ENCODE data around the gene CRIM1.

CRIM1 gene

GRCh38 chr2:36371070-36371874 lies 15.7 kb downstream of the CRIM1 start:
- DNase-seq = no peak

- DNase-seq = no peak
These were observed 16.4 kb downstream of the CRIM1 start for GRCh38 chr2:36371928-36372391.

DNA sequence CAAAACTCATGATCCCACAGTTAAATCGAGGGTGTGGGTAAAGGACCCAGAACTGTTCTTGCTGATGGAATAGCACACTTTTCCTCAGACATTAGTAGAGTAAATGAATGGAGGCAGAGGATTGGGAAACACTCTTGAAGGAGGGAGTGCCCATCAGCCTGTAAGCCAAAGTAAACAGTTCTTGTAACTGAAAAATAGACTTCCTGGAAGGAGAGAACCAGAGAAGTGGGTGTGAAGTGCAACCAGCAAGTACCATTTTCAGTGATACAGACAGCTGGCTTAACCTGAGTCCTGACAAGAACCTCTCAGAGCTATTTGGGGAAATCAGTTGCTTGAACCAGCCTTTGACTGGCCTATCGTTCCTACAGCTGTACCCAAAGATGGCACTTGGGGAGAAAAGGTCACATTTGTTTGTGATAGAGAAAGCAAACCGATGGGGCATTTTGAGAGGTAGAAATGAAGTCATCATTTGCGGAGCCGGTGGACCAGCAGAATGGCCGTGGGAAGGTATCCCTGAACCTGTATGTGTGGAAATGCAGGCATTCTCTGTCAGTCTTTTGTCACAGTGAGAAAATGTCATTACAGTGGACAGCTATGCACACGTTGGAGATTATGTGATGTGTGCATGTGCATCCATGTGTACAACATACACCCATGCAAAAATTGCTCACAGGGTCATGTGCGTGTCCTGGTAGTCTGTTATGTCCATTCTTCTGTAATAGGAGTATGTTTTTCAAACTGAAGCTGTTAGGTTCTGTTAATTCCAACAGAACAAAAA lies 17.8 kb downstream of the CRIM1 start:
- DNase-seq = no peak

DNA sequence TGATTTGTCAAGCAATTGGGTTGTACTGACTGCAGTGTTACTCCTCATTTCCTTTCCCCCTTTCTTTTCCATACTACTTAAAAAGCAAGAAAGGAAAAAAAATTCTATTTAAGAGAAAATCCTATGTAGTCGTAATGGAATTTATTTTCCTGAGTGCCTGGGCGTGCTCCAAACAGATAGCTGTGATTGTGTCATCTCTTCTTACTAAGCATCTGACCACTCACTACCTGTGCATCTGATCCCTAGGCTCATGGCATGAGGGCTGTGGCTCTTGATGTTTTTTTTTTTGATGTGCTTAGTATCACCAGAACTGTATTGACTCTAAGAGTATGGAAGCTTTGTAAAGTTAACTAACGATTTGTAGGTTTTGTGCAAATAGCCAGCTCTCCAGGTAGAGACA lies 19.0 kb downstream of the CRIM1 start:
- no peak for DNase-seq

DNA sequence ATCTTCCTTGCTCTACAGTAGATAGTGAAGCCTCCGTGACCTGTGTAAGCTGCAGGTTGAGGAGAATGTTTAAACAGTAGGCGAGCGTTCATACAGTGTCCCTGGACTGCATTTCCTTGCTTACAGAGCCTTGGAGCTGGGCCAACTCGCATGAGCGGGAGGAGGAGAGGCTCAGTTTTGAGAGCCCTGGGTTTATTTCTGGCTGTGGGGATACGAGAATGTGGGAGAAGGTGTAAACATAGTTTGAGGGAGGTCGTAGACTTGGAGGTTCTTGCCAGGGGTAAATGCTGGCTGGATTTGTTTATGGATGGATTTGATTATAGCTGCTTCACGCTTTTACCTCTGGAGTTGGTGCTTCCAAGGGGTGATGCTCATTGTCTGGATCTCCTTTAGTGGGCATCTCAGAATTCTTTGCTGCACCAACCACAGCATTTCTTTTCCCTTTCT lies 20.8 kb downstream of the CRIM1 start:
- DNase-seq = peak in 30 of 56 donors; percentile 6 to 59 (median 30)

DNA sequence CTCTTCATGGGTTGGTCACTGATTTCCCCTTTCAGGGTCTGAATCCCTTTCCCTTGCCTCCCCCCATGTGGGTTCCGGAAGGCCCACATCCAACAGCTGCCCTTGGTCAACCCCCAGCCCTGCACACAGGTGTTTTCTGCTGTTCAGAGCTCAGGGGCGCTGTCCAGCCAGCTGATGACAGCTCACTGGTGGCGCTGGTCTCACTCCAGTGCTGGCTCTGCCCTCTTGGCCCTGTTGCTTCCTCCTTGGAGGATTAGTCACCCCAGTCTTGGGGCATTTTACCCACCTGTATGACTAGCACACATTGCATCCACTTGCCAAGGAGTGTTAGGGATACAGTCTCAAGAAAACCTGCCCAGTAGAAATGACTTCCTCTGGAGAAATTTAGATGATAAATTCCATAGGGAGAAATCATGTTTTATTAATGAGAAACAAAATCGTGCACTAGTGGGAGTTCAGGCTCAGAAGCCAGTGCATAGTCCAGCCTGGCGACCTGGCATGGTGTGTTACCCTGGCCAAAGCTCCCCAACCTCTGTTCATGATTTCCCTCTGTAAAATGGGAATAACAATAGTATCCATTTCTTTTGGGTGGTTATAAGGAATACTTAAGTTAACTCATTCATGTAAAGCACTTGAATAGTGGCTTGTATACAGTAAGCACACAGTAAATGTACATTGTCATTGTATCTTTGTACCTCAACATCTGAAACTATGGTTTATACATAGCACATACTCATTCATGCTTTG lies 21.6 kb downstream of the CRIM1 start:
- no peak for DNase-seq

GRCh38 chr2:36379710-36380448 lies 24.3 kb downstream of the CRIM1 start:
- no peak for DNase-seq

GRCh38 chr2:36380624-36381481 lies 25.3 kb downstream of the CRIM1 start:
- no peak for DNase-seq

DNA sequence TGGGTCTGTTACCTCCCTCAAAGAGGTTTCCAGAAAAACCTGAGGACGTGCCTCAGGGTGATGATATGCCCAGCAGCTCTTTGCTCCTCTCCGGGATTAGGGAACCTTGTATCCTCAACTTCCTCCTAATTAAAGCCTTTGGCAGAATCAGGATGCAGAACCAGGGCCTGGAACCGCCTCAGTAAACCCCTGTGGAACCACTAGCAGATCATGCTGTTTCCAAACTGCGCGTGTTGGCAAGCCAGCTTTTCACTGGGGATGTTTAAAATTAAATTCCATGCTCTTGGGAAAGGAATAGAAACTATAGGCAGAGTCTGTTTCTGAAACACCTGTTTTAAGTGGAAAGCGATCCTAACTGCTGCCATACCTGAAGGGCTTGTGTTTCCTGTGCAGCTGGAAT lies 26.4 kb downstream of the CRIM1 start:
- no peak for DNase-seq

GRCh38 chr2:36382472-36382871 lies 26.9 kb downstream of the CRIM1 start:
- no peak for DNase-seq

DNA sequence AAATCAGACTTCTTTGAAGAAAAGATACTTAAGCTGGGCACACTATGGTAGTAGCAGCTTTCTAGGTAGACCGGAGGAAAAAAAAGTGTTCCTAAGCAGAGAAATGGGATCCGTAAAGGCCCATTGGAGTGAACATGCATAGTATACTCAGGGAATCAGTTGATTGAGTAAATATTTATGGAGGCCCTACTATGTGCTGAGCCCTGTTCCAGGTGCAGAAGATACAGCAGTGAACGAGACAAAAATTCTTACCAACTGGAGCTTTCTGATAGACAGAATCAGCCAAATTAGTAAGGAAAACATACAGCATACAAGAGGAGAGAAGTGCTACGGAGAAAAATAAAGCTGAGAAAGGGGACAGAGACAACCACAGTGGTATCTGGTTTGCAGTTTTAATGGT lies 28.1 kb downstream of the CRIM1 start:
- no peak for DNase-seq

- DNase-seq = no peak
These were observed 28.9 kb downstream of the CRIM1 start for GRCh38 chr2:36384454-36384853.

DNA sequence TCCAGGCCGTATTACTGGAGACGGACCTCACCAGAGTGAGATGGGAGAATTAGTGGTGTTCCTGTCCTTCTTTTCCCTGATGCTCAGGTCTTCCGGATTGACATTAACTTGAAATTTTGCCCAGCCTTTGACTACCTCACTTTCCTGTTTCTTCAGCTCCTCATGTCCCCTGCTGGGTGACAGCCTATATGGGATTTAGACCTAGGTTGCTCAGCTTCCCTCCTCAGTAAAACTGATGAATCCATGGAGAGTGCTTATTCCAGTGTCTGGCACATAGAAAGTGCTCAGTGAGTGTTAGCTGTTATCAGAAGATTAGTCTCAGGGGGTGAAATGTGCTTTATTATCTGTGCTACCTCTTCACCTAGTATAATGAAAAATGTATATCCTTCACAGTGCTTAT lies 30.0 kb downstream of the CRIM1 start:
- no peak for DNase-seq

DNA sequence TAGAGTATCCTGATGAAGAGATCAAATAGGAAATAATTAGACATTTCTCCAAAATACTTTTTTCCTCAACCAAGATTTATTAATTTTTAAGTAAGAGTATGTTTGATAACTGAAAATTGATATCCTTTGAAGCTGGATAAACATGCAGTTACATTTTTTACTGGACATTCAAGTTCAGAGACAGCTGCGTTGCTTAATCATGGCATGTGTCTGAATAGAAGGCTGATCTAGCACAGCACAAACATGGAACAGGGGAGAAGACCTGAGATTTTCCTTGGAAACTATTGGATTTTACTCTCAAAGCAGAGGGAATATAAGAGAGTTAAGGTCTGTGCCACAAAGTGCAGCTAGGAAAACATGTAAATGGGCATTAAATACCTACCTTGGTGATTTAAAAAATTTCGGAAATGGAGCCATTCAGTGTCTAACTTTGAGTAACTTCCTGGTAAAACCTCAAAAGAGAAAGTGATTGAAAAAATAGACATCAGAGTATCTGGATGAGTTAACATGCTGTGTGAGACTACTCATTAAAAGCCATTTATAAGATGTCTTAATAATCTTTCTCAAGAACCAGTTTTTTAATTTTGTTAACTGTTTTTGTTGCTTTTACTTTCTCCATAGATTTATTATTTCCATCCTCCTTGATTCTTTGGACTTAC lies 31.8 kb downstream of the CRIM1 start:
- no peak for DNase-seq

GRCh38 chr2:36388472-36388871 lies 32.9 kb downstream of the CRIM1 start:
- DNase-seq = no peak

- no peak for DNase-seq
These were observed 33.5 kb downstream of the CRIM1 start for GRCh38 chr2:36389091-36389564.

- DNase-seq = no peak
These were observed 34.0 kb downstream of the CRIM1 start for GRCh38 chr2:36389577-36389976.

DNA sequence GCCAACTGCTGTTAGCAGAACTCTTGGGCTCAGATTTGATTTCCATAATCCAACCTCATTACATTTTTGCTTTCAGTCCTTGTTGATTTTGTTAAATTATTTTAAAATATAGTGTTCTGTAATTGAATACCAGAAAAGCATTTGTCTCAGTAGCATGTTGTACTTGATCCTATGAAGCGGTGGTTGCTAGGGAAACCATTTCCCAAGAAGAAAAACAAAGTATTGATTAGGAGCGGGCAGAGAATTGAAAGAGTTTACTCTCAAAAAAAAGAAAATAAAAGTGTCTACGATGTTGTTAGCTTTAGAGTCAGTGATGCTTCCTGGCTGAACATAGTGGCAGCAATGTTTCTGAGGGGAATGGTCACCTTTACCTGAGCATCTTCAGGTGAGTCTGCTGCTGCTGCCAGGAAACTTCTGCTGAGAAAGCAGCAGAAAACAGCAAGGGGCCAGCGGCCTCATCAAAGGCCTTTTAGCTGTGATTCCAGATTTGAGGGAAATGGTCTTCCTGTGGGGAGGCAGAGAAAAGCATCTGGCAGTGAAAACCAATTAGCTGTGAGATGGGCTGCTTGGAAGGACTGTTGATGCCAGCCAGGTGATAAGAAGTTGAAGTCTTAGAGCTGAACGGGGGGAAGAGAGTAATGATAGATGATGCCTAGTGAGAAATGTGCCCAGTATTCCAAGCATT lies 37.1 kb downstream of the CRIM1 start:
- DNase-seq = no peak

GRCh38 chr2:36393738-36394256 lies 38.2 kb downstream of the CRIM1 start:
- DNase-seq = no peak
